ENCODE data around the gene PNPLA5. TPM values are rescaled to one million over a fixed set of nuclear protein-coding genes. Genes with fewer than 3 reads are reported as not detected.

The PNPLA5 gene
- total RNA-seq, 1 donor from 2014 or later: not detected

DNA sequence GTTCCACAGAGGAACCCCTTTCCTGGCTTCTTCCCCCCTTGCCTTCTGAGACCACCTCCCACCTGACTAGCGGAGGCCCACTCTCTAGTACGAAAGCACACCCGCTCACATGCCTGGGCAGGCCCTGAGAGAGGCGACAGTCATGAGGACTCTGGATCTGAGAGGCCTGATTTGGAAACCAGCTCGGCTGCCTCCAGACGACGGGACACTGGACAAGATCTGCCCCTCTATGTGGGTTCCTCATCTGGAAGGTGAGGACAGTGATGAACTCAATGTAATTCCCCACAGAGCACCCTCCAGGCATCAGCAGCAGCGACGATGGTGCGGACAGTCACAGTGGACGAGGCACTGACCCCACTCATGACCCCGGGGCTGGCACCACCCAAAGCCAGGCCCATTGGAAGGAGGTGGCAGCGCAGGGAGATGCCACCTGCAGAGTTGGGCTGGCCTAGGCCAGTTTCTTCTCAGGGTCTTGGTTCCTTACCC is 37.0 kb downstream of the PNPLA5 start:
- no peaks in the 10 kb centered on the region for H3K27me3 ChIP-seq
- intact Hi-C loops (cut with DNase I): no loop called here

DNA sequence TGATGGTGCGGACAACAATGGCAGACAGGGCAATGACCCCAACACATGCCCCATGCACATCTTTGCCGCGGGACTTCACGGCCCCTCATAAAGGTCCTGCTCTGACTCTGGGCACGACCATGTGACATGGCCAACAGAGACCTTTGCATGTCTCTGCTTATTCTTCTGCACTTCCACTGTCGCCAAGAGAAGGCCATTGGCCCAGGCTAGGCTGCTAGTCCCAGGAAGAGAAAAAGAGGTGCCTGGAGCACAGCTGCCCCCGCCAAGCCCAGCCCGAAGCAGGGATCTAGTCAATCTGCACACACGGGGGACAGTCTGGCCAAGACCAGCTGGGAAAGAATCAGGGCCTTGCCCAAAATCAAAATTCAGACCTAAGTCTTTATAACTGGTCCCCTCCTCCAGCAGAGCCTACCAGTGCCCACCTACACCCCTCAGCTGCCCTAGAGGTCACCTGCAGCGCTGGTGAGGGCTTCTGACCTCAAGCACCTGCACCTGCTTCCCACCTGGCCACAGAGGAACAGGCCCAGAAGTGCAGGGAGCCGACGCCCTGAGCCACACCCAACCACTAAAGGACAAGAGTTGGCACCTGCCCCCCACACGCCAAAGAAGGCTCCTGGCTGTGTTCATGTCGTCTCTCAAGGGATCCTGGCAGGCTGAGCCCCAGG is 37.6 kb downstream of the PNPLA5 start:
- Histone ChIP-seq H3K36me3 (no peaks in the 10 kb centered on the region), H3K27me3 (no peaks in the 10 kb centered on the region), H3K27ac (no peak overlapping the region), H3K9me3 (no peaks in the 10 kb centered on the region), H3K4me1 (no peaks in the 10 kb centered on the region), H3K4me3 (no peak overlapping the region)
- no peak for DNase-seq (ENCODE audit: extremely low spot score in 2 of 2)
- no peak for TF ChIP-seq POLR2A (IDR thresholded peaks at IDR 0.05)
- no peak for TF ChIP-seq CTCF (IDR thresholded peaks at IDR 0.05)
- no peak for TF ChIP-seq POLR2AphosphoS5 (IDR thresholded peaks at IDR 0.05; ENCODE audit: insufficient read depth in 1 of 2, low read depth in 1 of 2)
- intact Hi-C loops (cut with DNase I): no loop called here

More for the DNA sequence above, 37.0 kb downstream of the PNPLA5 start:
- no peaks in the 10 kb centered on the region for H3K4me1 ChIP-seq
- H3K9me3 ChIP-seq: no peaks in the 10 kb centered on the region
- no peak for TF ChIP-seq POLR2A (IDR thresholded peaks at IDR 0.05)
- TF ChIP-seq CTCF (IDR thresholded peaks at IDR 0.05): no peak
- TF ChIP-seq POLR2AphosphoS5 (IDR thresholded peaks at IDR 0.05; ENCODE audit: insufficient read depth in 1 of 2, low read depth in 1 of 2): no peak
- no peak overlapping the region for H3K4me3 ChIP-seq
- no peaks in the 10 kb centered on the region for H3K36me3 ChIP-seq
- no peak overlapping the region for H3K27ac ChIP-seq
- DNase-seq (ENCODE audit: extremely low spot score in 2 of 2): no peak

DNA sequence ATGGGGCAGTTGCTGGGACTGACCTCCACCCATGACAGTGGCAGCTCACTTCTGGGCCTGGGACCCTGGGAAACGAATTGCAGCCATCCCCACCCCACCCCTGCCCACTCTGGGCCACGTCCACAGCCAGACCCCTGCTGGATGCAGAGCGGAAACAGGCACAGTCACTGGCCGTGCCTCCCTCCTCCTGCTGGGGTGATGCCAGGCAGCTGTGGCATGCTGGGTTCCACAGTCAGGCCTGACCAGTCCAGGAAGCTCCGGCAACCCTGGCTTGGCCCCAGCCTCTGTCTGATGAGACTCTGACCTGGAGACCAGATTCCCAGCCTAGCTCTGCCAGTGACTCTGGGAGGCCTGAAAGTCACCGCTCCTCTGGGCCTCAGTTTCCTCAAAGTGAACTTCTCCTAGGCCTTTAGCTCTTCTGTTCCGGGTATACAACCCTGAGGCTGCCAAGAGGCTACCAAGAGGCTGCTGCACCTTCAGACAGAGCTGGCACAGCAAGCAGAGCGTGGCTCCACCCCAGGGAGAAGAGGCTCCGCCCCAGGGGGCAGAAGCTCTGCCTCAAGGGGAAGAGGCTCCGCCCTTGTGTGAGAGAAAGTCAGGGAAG is 38.4 kb downstream of the PNPLA5 start:
- no peaks in the 10 kb centered on the region for H3K4me1 ChIP-seq
- TF ChIP-seq CTCF (IDR thresholded peaks at IDR 0.05) (no peak), POLR2A (IDR thresholded peaks at IDR 0.05) (no peak), POLR2AphosphoS5 (IDR thresholded peaks at IDR 0.05; ENCODE audit: insufficient read depth in 1 of 2, low read depth in 1 of 2) (no peak)
- DNase-seq (ENCODE audit: extremely low spot score in 2 of 2): no peak
- no peaks in the 10 kb centered on the region for H3K9me3 ChIP-seq
- intact Hi-C loops (cut with DNase I): no loop called here
- H3K4me3 ChIP-seq: no peak overlapping the region
- H3K27ac ChIP-seq: no peak overlapping the region
- H3K27me3 ChIP-seq: no peaks in the 10 kb centered on the region
- H3K36me3 ChIP-seq: no peaks in the 10 kb centered on the region

GRCh38 chr22:43852573-43853327 is 39.1 kb downstream of the PNPLA5 start:
- H3K9me3 ChIP-seq: no peaks in the 10 kb centered on the region
- no peak overlapping the region for H3K27ac ChIP-seq
- no peak overlapping the region for H3K4me3 ChIP-seq
- no peak for DNase-seq (ENCODE audit: extremely low spot score in 2 of 2)
- H3K27me3 ChIP-seq: no peaks in the 10 kb centered on the region
- H3K36me3 ChIP-seq: no peaks in the 10 kb centered on the region
- no peaks in the 10 kb centered on the region for H3K4me1 ChIP-seq
- intact Hi-C loops (cut with DNase I): no loop called here
- TF ChIP-seq POLR2AphosphoS5 (IDR thresholded peaks at IDR 0.05; ENCODE audit: insufficient read depth in 1 of 2, low read depth in 1 of 2): no peak
- TF ChIP-seq POLR2A (IDR thresholded peaks at IDR 0.05): no peak
- TF ChIP-seq CTCF (IDR thresholded peaks at IDR 0.05): no peak

Data from vagina (tissue), 2 donors.